NCI-H446 (cell line): Measurements from ENCODE around the gene CNTN5.
"Not testable (repeated sequence)": the region's sequence is repeated elsewhere in the genome, so short reads cannot be mapped to it uniquely, and the experiment has no call there.

Experiments
- DNase-seq, 2 experiments: peaks; one replicate each; lab custom pipeline; 2025; lab: John Stamatoyannopoulos, UW

CNTN5 gene

DNA sequence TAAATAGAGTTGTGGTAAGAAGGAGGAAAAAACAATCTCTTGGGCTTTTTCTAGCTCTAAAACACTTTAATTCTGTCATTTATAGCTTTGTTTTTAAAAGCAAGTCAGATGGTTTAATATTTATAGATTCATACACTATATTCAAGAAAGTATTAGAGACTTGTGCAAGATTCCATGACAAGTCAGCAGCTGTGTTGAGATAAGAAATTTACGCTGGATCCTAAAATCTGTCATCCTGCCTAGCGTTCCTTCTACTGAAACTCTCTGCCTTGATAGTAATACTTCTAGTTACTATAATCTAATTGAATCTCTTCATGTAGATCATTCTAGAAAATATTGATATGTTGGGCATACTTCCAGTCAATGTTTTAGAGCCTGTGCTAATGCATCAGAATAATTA is 721.8 kb downstream of the CNTN5 start:
- no peak for DNase-seq

DNA sequence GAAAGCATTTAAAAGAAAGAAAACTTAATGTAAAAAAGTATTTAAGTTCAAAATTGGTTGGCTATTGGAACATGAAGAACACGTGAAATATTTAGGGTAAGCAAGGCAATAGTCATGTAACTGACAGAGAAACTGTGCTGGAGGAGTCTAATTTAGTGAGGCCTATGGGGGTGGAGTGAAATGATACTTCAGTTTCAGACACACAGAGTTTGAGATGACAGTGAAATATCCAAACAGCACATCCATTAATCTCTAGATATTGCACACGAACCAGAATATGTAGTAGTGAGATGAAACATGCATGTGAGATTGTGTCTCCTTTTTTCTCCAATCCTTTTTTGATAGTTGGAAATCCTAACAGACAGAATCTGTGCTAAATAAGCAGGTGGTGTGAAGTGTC is 739.0 kb downstream of the CNTN5 start:
- no peak for DNase-seq

DNA sequence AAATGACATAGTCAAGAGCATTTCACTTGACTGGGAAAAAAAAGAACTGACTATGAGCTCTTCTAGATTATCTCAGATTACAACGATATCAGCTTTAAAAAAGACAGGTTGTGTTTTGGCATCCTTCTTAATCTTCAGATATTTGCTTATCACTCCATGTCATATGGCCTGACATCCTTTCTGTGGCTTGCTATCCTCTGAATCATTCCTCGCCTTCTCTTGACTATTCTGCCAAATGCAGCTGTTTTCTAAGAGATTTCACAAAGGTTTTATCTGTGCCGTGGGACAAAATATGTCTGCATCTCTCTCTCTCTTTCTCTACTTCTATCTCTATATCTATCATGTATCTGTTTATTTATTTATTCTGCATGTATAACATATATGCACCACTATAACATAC is 746.1 kb downstream of the CNTN5 start:
- no peak for DNase-seq

DNA sequence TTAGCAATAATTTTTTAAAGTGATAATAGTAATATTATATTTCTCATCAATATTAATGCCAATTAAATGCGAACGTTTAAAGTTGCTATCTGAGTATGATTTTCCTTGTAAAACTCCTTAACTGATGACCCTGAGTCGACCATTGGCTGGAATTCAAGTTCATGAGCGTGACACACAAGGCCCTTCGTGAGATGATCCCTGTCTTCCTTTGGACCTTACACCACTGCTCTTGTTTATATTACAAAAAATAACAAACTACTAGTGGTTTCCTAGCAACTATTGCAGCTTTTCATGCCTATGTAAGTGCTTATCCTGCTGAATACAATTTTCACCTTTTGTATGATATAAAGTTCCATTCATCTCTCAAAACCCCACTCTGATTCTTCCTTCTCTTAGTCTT is 752.9 kb downstream of the CNTN5 start:
- no peak for DNase-seq

DNA sequence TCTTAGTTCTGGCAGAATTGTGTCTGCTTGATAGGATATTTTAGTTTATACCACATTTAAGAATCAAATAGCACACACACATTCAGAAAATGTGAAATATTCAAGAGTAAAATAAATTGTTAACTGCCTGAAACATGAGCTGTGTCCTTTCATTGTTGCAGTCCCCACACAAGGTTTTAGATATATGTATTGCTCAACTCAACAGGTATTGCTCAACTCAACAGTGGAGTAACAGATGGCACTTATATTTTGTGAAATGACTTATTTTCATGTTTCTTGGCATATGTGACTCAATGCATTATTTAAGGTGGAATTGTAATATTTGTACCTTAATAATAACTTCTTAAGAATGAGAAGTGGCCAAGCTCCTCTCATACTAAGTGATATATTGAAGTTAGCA is 760.3 kb downstream of the CNTN5 start:
- no peak for DNase-seq

DNA sequence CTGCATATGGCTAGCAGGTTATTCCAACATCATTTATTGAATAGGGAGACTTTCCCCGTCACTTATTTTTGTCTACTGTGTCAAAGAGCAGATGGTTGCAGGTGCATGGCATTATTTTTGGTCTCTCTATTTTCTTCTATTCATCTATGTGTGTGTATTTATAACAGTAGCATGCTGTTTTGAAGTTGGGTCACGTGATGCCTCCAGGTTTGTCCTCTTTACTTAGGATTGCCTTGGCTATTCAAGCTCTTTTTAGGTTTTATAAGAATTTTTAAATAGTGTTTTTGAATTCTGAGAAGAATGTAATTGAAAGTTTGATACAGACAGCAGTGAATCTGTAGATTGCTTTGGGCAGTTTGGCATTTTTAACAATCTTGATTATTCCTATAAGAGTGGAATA is 770.6 kb downstream of the CNTN5 start:
- DNase-seq, result no peak

DNA sequence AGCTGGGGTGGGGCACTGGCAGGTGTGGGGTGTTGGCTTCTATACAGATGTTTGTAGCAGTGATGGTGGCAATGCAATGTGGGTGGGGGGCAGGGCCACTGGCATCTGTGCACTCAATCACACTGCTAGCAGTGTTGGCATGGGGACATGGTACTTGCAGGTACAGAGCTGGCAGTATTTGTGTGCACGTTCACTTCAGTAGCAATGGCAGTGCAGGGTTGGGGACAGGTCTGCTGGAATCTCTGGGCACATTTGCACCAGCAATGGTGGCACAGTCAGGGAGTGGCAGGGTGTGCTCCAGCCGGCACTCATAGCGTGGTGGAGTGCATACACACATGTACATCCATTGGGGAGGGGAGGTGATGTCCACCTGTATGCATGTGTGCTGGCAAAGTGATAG is 775.2 kb downstream of the CNTN5 start:
- DNase-seq, result no peak

DNA sequence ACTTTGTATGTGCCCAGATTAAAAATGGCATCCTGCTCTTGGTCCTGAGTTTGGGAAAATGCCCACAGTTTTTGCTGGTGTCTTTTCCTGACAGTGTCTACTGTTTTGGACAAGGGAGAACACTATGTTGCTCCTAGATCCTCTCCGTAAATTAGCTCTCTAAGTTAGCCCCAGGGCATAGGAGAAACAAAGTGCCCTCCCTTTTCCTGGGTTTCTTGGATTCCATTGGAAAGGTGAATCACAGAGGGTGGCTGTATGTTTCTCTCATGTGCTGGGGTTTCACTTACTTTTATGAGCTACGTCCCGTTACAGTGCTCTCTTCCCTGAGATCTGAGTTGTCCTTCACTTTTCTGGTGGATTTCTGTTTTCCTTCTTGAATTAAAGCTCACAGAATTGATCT is 782.8 kb downstream of the CNTN5 start:
- DNase-seq, result no peak

- DNase-seq, result no peak
These were observed 791.8 kb downstream of the CNTN5 start for GRCh38 chr11:99812516-99812915.

DNA sequence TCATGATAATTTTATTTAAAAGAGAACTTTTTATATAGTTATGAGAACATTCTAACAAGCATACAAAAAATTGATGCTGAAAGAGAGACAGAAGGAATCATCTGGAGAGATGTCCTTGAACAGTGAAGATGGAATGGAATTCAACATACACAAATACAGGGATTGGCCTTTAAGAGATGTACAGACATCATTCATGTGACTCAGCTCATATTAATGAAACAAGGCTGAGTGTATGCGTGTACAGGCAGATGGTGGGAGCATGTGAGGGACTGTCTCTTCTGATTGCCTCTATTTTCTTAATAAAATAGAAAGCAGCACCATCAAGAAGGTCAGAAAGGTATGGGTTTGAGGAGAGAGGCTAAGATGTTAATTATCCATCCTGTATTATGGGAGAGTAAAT is 793.3 kb downstream of the CNTN5 start:
- no peak for DNase-seq

DNA sequence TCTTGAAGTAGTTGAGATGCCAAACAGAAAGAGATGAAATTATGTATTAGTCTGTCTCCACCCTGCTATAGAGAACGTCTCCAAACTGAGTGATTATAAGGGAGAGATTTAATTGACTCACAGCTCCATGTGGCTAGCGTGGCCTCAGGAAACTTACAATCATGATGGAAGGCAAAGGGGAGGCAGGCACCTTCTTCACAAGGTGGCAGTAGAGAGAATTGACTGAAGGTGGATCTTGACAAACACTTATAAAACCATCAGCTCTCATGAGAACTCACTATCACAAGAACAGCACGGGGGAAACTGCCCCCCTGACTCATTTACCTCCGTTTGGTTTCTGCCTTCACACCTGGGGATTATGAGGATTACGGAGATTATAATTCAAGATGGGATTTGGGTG is 794.0 kb downstream of the CNTN5 start:
- DNase-seq, result no peak

DNA sequence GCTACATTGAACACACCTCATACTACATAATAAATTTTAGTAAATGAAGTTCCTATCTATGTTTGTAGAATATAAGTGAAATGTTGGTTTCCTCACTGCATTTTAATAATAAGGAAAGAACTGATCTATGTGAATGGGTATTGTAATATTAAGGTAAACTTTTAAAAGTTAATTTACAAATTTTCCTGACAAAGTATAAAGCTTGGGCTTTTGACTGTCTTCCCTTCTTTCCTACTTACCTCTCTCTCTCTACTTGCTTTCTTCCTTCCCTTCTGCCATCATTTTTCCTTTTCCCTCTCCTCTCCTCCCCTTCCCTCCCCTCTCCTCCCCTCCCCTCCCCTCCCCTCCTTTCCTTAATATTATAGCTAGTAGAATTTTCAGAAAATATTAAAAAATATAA is 798.2 kb downstream of the CNTN5 start:
- DNase-seq, result no peak

DNA sequence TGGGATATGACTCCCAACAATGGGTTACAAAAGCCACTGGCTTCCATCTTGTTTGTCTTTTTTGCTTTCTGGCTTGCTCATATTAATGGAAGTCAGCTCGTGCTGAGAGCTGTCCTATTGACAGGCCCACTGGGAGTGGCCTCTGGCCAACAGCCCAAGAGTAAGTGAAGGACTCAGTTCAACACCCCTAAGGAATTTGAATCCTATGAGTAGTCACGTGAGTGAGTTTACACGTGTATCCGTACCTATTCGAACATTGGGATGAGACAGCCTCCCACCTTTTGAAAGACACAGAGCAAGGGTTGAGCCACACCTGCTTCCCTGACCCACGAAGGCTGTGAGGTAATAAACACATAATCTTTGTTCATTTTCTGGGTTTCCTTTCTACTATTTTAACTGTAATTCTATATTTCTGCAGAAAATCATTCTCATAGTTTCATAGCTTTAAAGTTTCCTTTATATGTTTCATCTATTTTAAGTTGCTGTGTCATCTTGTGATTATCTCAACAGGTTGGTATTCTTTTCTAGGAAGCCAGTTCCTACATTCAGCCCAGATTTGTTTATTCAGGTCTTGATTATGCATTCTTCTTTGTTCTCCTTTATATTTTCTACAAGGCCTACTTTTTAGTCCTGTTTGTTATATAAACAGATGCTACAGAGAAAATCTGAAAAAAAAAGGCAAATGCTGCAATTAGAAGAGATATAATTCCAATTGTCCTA is 802.3 kb downstream of the CNTN5 start:
- DNase-seq, result no peak

- DNase-seq, result not testable (repeated sequence)
These were observed 816.0 kb downstream of the CNTN5 start for GRCh38 chr11:99836739-99837138.

- no peak for DNase-seq
These were observed 821.1 kb downstream of the CNTN5 start for GRCh38 chr11:99841885-99842284.

GRCh38 chr11:99865951-99866350 is 845.2 kb downstream of the CNTN5 start:
- no peak for DNase-seq

- no peak for DNase-seq
These were observed 860.9 kb downstream of the CNTN5 start for GRCh38 chr11:99881610-99882009.

DNA sequence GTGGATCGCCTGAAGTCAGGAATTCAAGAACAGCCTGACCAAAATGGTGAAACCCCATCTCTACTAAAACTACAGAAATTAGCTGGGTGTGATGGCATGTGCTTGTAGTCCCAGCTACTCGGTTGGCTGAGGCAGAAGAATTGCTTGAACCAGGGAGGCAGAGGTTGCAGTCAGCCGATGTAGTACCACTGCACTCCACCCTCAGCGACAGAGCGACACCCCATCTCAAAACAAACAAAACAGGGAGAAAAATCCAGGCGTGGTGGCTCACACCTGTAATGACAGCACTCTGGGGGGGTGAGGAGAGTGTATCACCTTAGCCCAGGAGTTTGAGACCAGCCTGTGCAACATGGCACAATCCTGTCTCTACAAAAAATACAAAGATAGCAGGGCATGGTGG is 864.0 kb downstream of the CNTN5 start:
- no peak for DNase-seq

DNA sequence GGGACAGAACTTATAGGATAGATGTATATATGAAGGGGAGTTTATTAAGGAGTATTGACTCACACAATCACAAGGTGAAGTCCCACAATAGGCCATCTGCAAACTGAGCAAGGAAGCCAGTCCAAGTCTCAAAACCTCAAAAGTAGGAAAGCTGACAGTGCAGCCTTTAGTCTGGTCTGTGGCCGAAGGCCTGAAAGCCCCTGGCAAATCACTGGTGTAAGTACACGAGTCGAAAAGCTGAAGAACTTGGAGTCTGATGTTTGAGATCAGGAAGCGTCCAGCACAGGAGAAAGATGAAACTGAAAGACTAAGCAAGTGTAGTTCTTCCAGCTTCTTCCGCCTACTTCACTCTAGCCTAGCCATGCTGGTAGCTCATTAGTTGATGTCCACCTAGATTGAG is 866.7 kb downstream of the CNTN5 start:
- DNase-seq, result no peak

DNA sequence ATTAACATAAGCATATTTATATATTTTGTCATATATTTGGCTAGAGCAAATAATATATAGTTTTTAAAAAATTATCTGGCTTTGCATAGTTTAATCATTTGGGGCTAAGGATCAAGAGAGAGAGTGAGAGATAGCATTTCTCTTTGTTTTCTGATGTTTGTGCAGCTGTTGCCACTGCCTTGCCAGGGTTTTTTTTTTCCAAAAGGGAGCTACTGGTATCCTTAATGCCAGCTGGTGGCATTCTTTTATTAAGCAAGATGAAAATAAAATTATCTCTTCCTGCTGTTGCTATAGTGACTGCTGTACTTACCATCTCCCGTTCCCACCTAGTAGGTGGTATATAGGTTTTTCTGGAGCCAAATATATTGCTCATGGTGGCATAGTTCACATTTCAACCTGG is 873.1 kb downstream of the CNTN5 start:
- no peak for DNase-seq

GRCh38 chr11:99901175-99901574 is 880.4 kb downstream of the CNTN5 start:
- DNase-seq, result no peak

- no peak for DNase-seq
These were observed 890.4 kb downstream of the CNTN5 start for GRCh38 chr11:99911116-99911515.

- no peak for DNase-seq
These were observed 895.3 kb downstream of the CNTN5 start for GRCh38 chr11:99916078-99916477.

DNA sequence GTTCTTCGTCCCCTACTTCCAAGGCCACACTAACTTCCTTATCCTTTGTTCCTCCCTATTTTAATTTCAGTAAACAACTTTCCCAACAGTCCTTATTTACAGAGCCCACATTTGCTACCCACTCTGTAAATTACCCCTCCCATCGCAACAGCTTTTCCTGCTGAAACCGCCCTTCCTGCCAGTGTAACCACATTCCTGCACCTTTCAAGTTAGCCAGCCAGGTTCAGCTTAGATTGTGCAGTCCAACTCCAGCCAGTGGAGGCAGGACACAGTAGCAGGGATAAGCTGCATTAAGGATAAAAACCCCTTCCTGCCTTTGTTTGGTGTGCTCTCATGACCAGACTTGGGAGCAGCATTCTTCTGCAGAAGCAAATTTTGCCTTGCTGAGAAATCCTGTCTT is 898.0 kb downstream of the CNTN5 start:
- no peak for DNase-seq

GRCh38 chr11:99920956-99921355 is 900.2 kb downstream of the CNTN5 start:
- DNase-seq, result no peak
